GM19455 (cell line): ENCODE data around the gene HTRA3.

Experiments used
- ATAC-seq: cut with Tn5 transposase; IDR thresholded peaks from one replicate; pipeline ENCODE4 v1.9.1; 2021; ENCODE audit not compliant: unreplicated experiment

Gene HTRA3

GRCh38 chr4:8233672-8234484 lies 35.7 kb upstream of the HTRA3 start:
- no peak for ATAC-seq

GRCh38 chr4:8234715-8235114 lies 34.8 kb upstream of the HTRA3 start:
- no peak for ATAC-seq

GRCh38 chr4:8235224-8235623 lies 34.3 kb upstream of the HTRA3 start:
- ATAC-seq, result no peak

GRCh38 chr4:8235686-8236085 lies 33.9 kb upstream of the HTRA3 start:
- ATAC-seq, result no peak

GRCh38 chr4:8236106-8236919 lies 33.2 kb upstream of the HTRA3 start:
- no peak for ATAC-seq

- ATAC-seq, result no peak
Observed at GRCh38 chr4:8236920-8237195, 32.7 kb upstream of the HTRA3 start.

GRCh38 chr4:8237256-8237989 lies 32.1 kb upstream of the HTRA3 start:
- ATAC-seq, result no peak

- ATAC-seq, result no peak
Observed at GRCh38 chr4:8238036-8238511, 31.5 kb upstream of the HTRA3 start.

GRCh38 chr4:8238515-8239053 lies 31.0 kb upstream of the HTRA3 start:
- ATAC-seq, result no peak

GRCh38 chr4:8239226-8239625 lies 30.3 kb upstream of the HTRA3 start:
- no peak for ATAC-seq

GRCh38 chr4:8239661-8240060 lies 29.9 kb upstream of the HTRA3 start:
- ATAC-seq, result no peak

GRCh38 chr4:8240211-8241041 lies 29.1 kb upstream of the HTRA3 start:
- ATAC-seq, result no peak

- no peak for ATAC-seq
Observed at GRCh38 chr4:8241211-8241779, 28.3 kb upstream of the HTRA3 start.

GRCh38 chr4:8241895-8242696 lies 27.5 kb upstream of the HTRA3 start:
- ATAC-seq, result peak; percentile 63

GRCh38 chr4:8242782-8243560 lies 26.6 kb upstream of the HTRA3 start:
- no peak for ATAC-seq

GRCh38 chr4:8244001-8244757 lies 25.4 kb upstream of the HTRA3 start:
- ATAC-seq, result no peak

GRCh38 chr4:8244931-8245460 lies 24.6 kb upstream of the HTRA3 start:
- no peak for ATAC-seq
